PFSK-1 (cell line): ENCODE results near the gene CARD9.

Experiments
- FOXP2 ChIP-seq: optimal IDR thresholded peaks from 2 replicates; pipeline ENCODE3; 2011; ENCODE audit warnings: borderline replicate concordance, control low read depth, inconsistent platforms; ENCODE audit not compliant: insufficient read depth; ENCODE audit errors: extremely low read length, extremely low read depth
- POLR2AphosphoS5 ChIP-seq: IDR thresholded peaks from 2 replicates; pipeline ENCODE4 v1.6.1; 2012; ENCODE audit warnings: low read depth, mild to moderate bottlenecking, control low read depth, low read length, moderate library complexity
- SIN3A ChIP-seq: IDR thresholded peaks from 2 replicates; pipeline ENCODE4 v1.6.1; 2012; ENCODE audit warnings: mild to moderate bottlenecking, low read length, moderate library complexity, borderline replicate concordance; ENCODE audit not compliant: insufficient read depth
- TAF1 ChIP-seq: IDR thresholded peaks from 2 replicates; pipeline ENCODE4 v1.6.1; 2012; ENCODE audit warnings: low read length, control low read depth, borderline replicate concordance; ENCODE audit not compliant: insufficient read depth
- TF ChIP-seq, protein P1 (sequence below), 2 experiments: IDR thresholded peaks; 2 replicates each; pipeline versions ENCODE4 v1.6.1 to v1.8.0; 2011 to 2012; ENCODE audit warnings: low read depth in 2 of 2, low read length in 2 of 2, control low read depth in 1 of 2, inconsistent platforms in 1 of 2, mild to moderate bottlenecking in 1 of 2, moderate library complexity in 1 of 2; ENCODE audit not compliant: insufficient read depth in 1 of 2

The CARD9 gene

DNA sequence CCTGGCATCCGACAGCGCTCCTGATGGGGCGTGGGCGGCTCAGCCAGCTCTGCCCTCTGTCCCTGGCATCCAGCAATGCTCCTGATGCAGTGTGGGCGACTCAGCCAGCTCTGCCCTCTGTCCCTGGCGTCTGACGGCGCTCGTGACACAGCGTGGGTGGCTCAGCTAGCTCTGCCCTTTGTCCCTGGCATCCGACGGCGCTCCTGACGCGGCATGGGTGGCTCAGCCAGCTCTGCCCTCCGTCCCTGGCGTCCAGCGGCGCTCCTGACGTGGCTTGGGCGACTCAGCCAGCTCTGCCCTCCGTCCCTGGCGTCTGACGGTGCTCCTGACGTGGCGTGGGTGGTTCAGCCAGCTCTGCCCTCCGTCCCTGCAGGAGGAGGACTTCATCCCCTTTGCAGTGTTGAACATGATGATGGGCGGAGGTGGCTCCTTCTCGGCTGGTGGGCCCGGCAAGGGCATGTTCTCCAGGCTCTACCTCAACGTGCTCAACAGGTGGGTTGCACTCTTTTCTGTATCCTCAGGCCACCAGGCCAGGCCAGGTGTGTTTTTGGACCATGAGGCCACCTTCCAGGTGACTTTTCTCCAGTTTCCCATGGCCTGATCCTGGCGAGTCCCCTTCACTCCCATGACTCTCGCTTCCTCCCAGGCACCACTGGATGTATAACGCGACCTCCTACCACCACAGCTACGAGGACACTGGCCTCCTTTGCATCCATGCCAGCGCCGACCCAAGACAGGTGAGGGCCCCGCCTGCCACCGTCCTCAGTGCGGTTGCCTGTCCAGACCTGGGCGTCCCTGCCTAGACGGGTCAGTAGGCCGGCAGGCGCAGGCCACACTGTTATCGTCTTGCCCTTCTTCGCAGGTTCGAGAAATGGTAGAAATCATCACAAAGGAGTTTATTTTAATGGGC is 45.0 kb upstream of the CARD9 start:
- TF ChIP-seq POLR2AphosphoS5 (no peak), FOXP2 (no peak), TAF1 (no peak), SIN3A (no peak)
- TF ChIP-seq, protein P1, sequence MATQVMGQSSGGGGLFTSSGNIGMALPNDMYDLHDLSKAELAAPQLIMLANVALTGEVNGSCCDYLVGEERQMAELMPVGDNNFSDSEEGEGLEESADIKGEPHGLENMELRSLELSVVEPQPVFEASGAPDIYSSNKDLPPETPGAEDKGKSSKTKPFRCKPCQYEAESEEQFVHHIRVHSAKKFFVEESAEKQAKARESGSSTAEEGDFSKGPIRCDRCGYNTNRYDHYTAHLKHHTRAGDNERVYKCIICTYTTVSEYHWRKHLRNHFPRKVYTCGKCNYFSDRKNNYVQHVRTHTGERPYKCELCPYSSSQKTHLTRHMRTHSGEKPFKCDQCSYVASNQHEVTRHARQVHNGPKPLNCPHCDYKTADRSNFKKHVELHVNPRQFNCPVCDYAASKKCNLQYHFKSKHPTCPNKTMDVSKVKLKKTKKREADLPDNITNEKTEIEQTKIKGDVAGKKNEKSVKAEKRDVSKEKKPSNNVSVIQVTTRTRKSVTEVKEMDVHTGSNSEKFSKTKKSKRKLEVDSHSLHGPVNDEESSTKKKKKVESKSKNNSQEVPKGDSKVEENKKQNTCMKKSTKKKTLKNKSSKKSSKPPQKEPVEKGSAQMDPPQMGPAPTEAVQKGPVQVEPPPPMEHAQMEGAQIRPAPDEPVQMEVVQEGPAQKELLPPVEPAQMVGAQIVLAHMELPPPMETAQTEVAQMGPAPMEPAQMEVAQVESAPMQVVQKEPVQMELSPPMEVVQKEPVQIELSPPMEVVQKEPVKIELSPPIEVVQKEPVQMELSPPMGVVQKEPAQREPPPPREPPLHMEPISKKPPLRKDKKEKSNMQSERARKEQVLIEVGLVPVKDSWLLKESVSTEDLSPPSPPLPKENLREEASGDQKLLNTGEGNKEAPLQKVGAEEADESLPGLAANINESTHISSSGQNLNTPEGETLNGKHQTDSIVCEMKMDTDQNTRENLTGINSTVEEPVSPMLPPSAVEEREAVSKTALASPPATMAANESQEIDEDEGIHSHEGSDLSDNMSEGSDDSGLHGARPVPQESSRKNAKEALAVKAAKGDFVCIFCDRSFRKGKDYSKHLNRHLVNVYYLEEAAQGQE (IDR thresholded peaks at IDR 0.05; ENCODE audit: insufficient read depth in 1 of 2, low read depth in 2 of 2, low read length in 2 of 2) = no peak

DNA sequence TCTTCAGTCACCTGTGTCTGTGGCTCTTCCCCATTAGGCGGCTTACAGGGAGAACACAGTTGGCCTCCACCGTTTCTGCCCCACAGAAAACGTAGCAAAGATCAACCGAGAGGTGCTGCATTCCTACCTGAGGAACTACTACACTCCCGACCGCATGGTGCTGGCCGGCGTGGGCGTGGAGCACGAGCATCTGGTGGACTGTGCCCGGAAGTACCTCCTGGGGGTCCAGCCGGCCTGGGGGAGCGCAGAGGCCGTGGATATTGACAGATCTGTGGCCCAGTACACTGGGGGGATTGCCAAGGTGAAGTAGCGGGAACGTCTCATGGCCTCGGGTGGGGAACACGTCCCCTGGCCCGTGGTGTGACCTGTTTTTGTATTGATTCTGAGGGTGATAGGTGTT is 43.4 kb upstream of the CARD9 start:
- TF ChIP-seq POLR2AphosphoS5 (no peak), FOXP2 (no peak), TAF1 (no peak), SIN3A (no peak)
- TF ChIP-seq, protein P1 (IDR thresholded peaks at IDR 0.05; ENCODE audit: insufficient read depth in 1 of 2, low read depth in 2 of 2, low read length in 2 of 2) = no peak

DNA sequence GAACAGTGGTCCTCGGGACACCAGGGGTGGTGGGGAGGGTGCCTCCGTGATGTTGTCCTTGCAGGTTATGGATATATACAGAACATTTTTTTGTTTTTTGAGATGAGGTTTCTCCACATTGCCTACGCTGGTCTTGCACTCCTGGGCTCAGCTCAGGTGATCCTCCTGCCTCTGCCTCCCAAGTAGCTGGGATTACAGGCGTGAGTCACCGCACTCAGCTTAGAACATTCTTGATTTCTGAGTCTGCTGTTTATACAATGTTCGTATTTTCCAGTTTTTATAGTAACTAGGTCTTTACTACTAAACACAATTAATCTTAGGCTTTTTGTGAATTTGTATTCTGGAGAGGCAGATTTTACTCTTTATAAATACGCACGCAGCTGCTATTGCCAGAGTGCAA is 43.0 kb upstream of the CARD9 start:
- TF ChIP-seq TAF1 (no peak), POLR2AphosphoS5 (no peak), SIN3A (no peak), FOXP2 (no peak)
- TF ChIP-seq, protein P1 (IDR thresholded peaks at IDR 0.05; ENCODE audit: insufficient read depth in 1 of 2, low read depth in 2 of 2, low read length in 2 of 2) = no peak

- TF ChIP-seq, protein P1 (IDR thresholded peaks at IDR 0.05; ENCODE audit: insufficient read depth in 1 of 2, low read depth in 2 of 2, low read length in 2 of 2) = no peak
- TF ChIP-seq POLR2AphosphoS5 (no peak), FOXP2 (no peak), SIN3A (no peak), TAF1 (no peak)
Measured at GRCh38 chr9:136412962-136413361, 39.5 kb upstream of the CARD9 start.
